Mesodermal cell (in vitro differentiated cells): ENCODE results near the gene KCNJ4.

Experiments used
- H3K27ac ChIP-seq: 2 replicates; pipeline ENCODE4 v1.7.0; 2013; ENCODE audit warnings: mild to moderate bottlenecking, low read depth, low read length, moderate library complexity; ENCODE audit not compliant: severe bottlenecking
- H3K36me3 ChIP-seq: 2 replicates; pipeline ENCODE4 v1.7.1; 2013; ENCODE audit warnings: mild to moderate bottlenecking, low read length, moderate library complexity; ENCODE audit not compliant: control insufficient read depth, insufficient read depth
- H3K4me1 ChIP-seq: one replicate; pipeline ENCODE4 v1.7.1; 2013; ENCODE audit warnings: mild to moderate bottlenecking, low read length; ENCODE audit not compliant: insufficient read depth, control insufficient read depth, poor library complexity, severe bottlenecking
- H3K4me3 ChIP-seq: 2 replicates; pipeline ENCODE4 v1.7.0; 2013; ENCODE audit warnings: low read length, control low read depth, mild to moderate bottlenecking; ENCODE audit not compliant: insufficient read depth, poor library complexity, severe bottlenecking; ENCODE audit errors: extremely low read depth
- H3K9me3 ChIP-seq: 2 replicates; pipeline ENCODE4 v1.7.1; 2013; ENCODE audit warnings: mild to moderate bottlenecking, low read length, moderate library complexity; ENCODE audit not compliant: control insufficient read depth
- WGBS, 2 experiments: methylation state at CpG; one replicate each; pipeline ENCODE4 v1.1.5; 2013; ENCODE audit warnings: missing lambda C conversion rate in 2 of 2; ENCODE audit not compliant: insufficient coverage in 2 of 2; 5-methylcytosine and 5-hydroxymethylcytosine counted together

KCNJ4 gene

GRCh38 chr22:38489142-38489541, 34.1 kb upstream of the KCNJ4 start:
- Histone ChIP-seq H3K4me3 (no peak overlapping the region), H3K36me3 (peaks cover 95% of the 10 kb centered on the region), H3K27ac (no peak overlapping the region), H3K4me1 (peaks cover 8% of the 10 kb centered on the region), H3K9me3 (no peaks in the 10 kb centered on the region)
- WGBS, 2 experiments: 97 to 98% methylated on average over 14 to 15 of the region's 17 CpGs

GRCh38 chr22:38487946-38488345, 32.9 kb upstream of the KCNJ4 start:
- Histone ChIP-seq H3K36me3 (peaks cover 95% of the 10 kb centered on the region), H3K27ac (no peak overlapping the region), H3K9me3 (no peaks in the 10 kb centered on the region), H3K4me1 (peaks cover 8% of the 10 kb centered on the region), H3K4me3 (no peak overlapping the region)
- 93% methylated on average over 3 of the region's 6 CpGs; no CpG with 5 or more reads in 1 of the 2 experiments for WGBS, 2 experiments

- Histone ChIP-seq H3K36me3 (peaks cover 94% of the 10 kb centered on the region), H3K27ac (no peak overlapping the region)
Measured at GRCh38 chr22:38485783-38486182, 30.8 kb upstream of the KCNJ4 start.

GRCh38 chr22:38484244-38484643, 29.2 kb upstream of the KCNJ4 start:
- Histone ChIP-seq H3K27ac (no peak overlapping the region), H3K9me3 (no peaks in the 10 kb centered on the region), H3K4me3 (no peak overlapping the region), H3K4me1 (peaks cover 2% of the 10 kb centered on the region), H3K36me3 (peaks cover 87% of the 10 kb centered on the region)
- 83% methylated on average over 1 of the region's 1 CpG; no CpG with 5 or more reads in 1 of the 2 experiments for WGBS, 2 experiments

More at GRCh38 chr22:38485783-38486182, 30.8 kb upstream of the KCNJ4 start:
- Histone ChIP-seq H3K9me3 (no peaks in the 10 kb centered on the region), H3K4me3 (no peak overlapping the region), H3K4me1 (peaks cover 4% of the 10 kb centered on the region)
- WGBS, 2 experiments: 97 to 99% methylated on average over 5 of the region's 5 CpGs

- Histone ChIP-seq H3K9me3 (no peaks in the 10 kb centered on the region), H3K36me3 (peaks cover 80% of the 10 kb centered on the region), H3K4me3 (no peak overlapping the region), H3K27ac (no peak overlapping the region), H3K4me1 (peaks cover 2% of the 10 kb centered on the region)
- WGBS, 2 experiments: 100% methylated on average over 2 to 5 of the region's 6 CpGs
Measured at GRCh38 chr22:38482662-38483308, 27.8 kb upstream of the KCNJ4 start.

GRCh38 chr22:38481871-38482332, 26.9 kb upstream of the KCNJ4 start:
- WGBS, 2 experiments: 94 to 97% methylated on average over 7 of the region's 8 CpGs
- H3K4me3 ChIP-seq: no peak overlapping the region
- H3K36me3 ChIP-seq: peaks cover 74% of the 10 kb centered on the region
- H3K4me1 ChIP-seq: peaks cover 2% of the 10 kb centered on the region
- peak overlapping the region; percentile 51 for H3K27ac ChIP-seq
- H3K9me3 ChIP-seq: no peaks in the 10 kb centered on the region

- Histone ChIP-seq H3K36me3 (peaks cover 68% of the 10 kb centered on the region), H3K9me3 (no peaks in the 10 kb centered on the region), H3K4me3 (no peak overlapping the region), H3K27ac (peak overlapping the region; percentile 51), H3K4me1 (peaks cover 2% of the 10 kb centered on the region)
- WGBS, 2 experiments: 84 to 96% methylated on average over 3 of the region's 3 CpGs
Measured at GRCh38 chr22:38481162-38481870, 26.3 kb upstream of the KCNJ4 start.

GRCh38 chr22:38479096-38479837, 24.3 kb upstream of the KCNJ4 start:
- Histone ChIP-seq H3K27ac (peak overlapping the region; percentile 17), H3K4me3 (no peak overlapping the region), H3K9me3 (no peaks in the 10 kb centered on the region), H3K4me1 (peaks cover 2% of the 10 kb centered on the region), H3K36me3 (peaks cover 50% of the 10 kb centered on the region)
- WGBS, 2 experiments: 71 to 91% methylated on average over 1 to 4 of the region's 7 CpGs

GRCh38 chr22:38477585-38477984, 22.6 kb upstream of the KCNJ4 start:
- H3K9me3 ChIP-seq: no peaks in the 10 kb centered on the region
- peaks cover 2% of the 10 kb centered on the region for H3K4me1 ChIP-seq
- 83% methylated on average over 1 of the region's 1 CpG; no CpG with 5 or more reads in 1 of the 2 experiments for WGBS, 2 experiments
- no peak overlapping the region for H3K4me3 ChIP-seq
- H3K36me3 ChIP-seq: peaks cover 33% of the 10 kb centered on the region
- no peak overlapping the region for H3K27ac ChIP-seq

GRCh38 chr22:38474003-38474607, 19.1 kb upstream of the KCNJ4 start:
- Histone ChIP-seq H3K27ac (no peak overlapping the region), H3K4me3 (no peak overlapping the region), H3K9me3 (no peaks in the 10 kb centered on the region), H3K36me3 (peaks cover 7% of the 10 kb centered on the region), H3K4me1 (no peaks in the 10 kb centered on the region)
- 74 to 89% methylated on average over 7 to 8 of the region's 10 CpGs for WGBS, 2 experiments
